Endodermal cell (in vitro differentiated cells): Measurements from ENCODE around the gene CLMN. TPM values are rescaled to one million over a fixed set of nuclear protein-coding genes. Genes with fewer than 3 reads are reported as not detected.

ENCODE experiments used
- DNase-seq: peaks from one replicate; pipeline ENCODE4 v3.0.0-alpha.2; 2017
- H3K27ac ChIP-seq: 2 replicates; pipeline ENCODE4 v1.5.1; 2013; ENCODE audit warnings: mild to moderate bottlenecking, low read depth, low read length, moderate library complexity
- H3K27me3 ChIP-seq: 2 replicates; pipeline ENCODE4 v1.6.1; 2013; ENCODE audit warnings: mild to moderate bottlenecking, low read length, moderate library complexity; ENCODE audit not compliant: insufficient read depth, control insufficient read depth, poor library complexity, severe bottlenecking
- H3K36me3 ChIP-seq: 2 replicates; pipeline ENCODE4 v1.7.0; 2013; ENCODE audit warnings: mild to moderate bottlenecking, low read length, moderate library complexity; ENCODE audit not compliant: control insufficient read depth, insufficient read depth
- H3K4me1 ChIP-seq: one replicate; pipeline ENCODE4 v1.7.0; 2013; ENCODE audit warnings: low read length; ENCODE audit not compliant: control insufficient read depth, insufficient read depth
- H3K4me3 ChIP-seq: 2 replicates; pipeline ENCODE4 v1.5.1; 2013; ENCODE audit warnings: mild to moderate bottlenecking, low read length, moderate library complexity
- H3K9ac ChIP-seq: 2 replicates; pipeline ENCODE4 v1.6.1; 2013; ENCODE audit warnings: mild to moderate bottlenecking, low read length, moderate library complexity; ENCODE audit not compliant: poor library complexity, severe bottlenecking; ENCODE audit errors: extremely low read depth
- H3K9me3 ChIP-seq: 2 replicates; pipeline ENCODE4 v1.6.1; 2013; ENCODE audit warnings: mild to moderate bottlenecking, low read length, moderate library complexity; ENCODE audit not compliant: control insufficient read depth
- H3K27ac Mint-ChIP-seq: 2 replicates; pipeline ENCODE4 v1.8.0; 2020; ENCODE audit warnings: mixed read lengths
- H3K27me3 Mint-ChIP-seq: 2 replicates; pipeline ENCODE4 v1.8.0; 2021; ENCODE audit warnings: mild to moderate bottlenecking, mixed read lengths; ENCODE audit not compliant: insufficient read depth
- H3K36me3 Mint-ChIP-seq: 2 replicates; pipeline ENCODE4 v1.8.0; 2020; ENCODE audit warnings: low read depth, mixed read lengths
- H3K4me1 Mint-ChIP-seq: 2 replicates; pipeline ENCODE4 v1.8.0; 2020; ENCODE audit warnings: mixed read lengths
- H3K4me3 Mint-ChIP-seq: 2 replicates; pipeline ENCODE4 v1.8.0; 2020; ENCODE audit warnings: mild to moderate bottlenecking, moderate library complexity, mixed read lengths
- H3K9me3 Mint-ChIP-seq: 2 replicates; pipeline ENCODE4 v1.8.0; 2020; ENCODE audit warnings: mild to moderate bottlenecking, mixed read lengths
- CTCF ChIP-seq: fragments of 200-600 bp; sonication (generic); conservative IDR thresholded peaks from 2 replicates; pipeline ENCODE4 v1.5.0; 2021; ENCODE audit warnings: antibody characterized with exemption, mild to moderate bottlenecking
- WGBS, 2 experiments: methylation state at CpG; one replicate each; pipeline versions ENCODE4 v1.1.5 to v1.1.7; 2013; ENCODE audit warnings: missing lambda C conversion rate in 2 of 2, mixed read lengths in 1 of 2; ENCODE audit not compliant: insufficient coverage in 1 of 2, insufficient read length in 1 of 2; 5-methylcytosine and 5-hydroxymethylcytosine counted together
- total RNA-seq, 2 donors: library from RNA; stranded (reverse); fragmentation: NEBNext Ultra II Directional in 1 of 2; extraction: Animal tissue kit (Norgen Biotek cat#: 25700) in 1 of 2; gene quantifications; 2 replicates in 1 of 2; 3 replicates in 1 of 2; pipeline ENCODE4 v1.2.1, GENCODE V29; 2021

CLMN gene
- total RNA-seq, 2 donors from 2014 or later = 9.5 to 11.7 TPM

GRCh38 chr14:95305940-95306339, 13.8 kb downstream of the CLMN start:
- no peaks in the 10 kb centered on the region for H3K27me3 Mint-ChIP-seq
- DNase-seq = no peak
- H3K4me3 Mint-ChIP-seq = no peak overlapping the region
- TF ChIP-seq CTCF = no peak
- peaks cover 8% of the 10 kb centered on the region for H3K9me3 Mint-ChIP-seq
- peaks cover 5% of the 10 kb centered on the region for H3K9me3 ChIP-seq
- H3K4me3 ChIP-seq = no peak overlapping the region
- no peak overlapping the region for H3K27ac Mint-ChIP-seq
- H3K9ac ChIP-seq = no peak overlapping the region
- no peak overlapping the region for H3K27ac ChIP-seq
- H3K36me3 Mint-ChIP-seq = no peaks in the 10 kb centered on the region
- WGBS, 2 experiments = 87 to 100% methylated on average over 3 to 4 of the region's 4 CpGs
- H3K36me3 ChIP-seq = no peaks in the 10 kb centered on the region
- peaks cover 12% of the 10 kb centered on the region for H3K4me1 ChIP-seq
- peaks cover 4% of the 10 kb centered on the region for H3K27me3 ChIP-seq
- peaks cover 31% of the 10 kb centered on the region for H3K4me1 Mint-ChIP-seq

- Histone ChIP-seq H3K27me3 (peaks cover 7% of the 10 kb centered on the region), H3K9me3 (peaks cover 5% of the 10 kb centered on the region), H3K4me3 (no peak overlapping the region), H3K36me3 (no peaks in the 10 kb centered on the region), H3K27ac (no peak overlapping the region), H3K4me1 (peaks cover 12% of the 10 kb centered on the region), H3K9ac (no peak overlapping the region)
- peaks cover 31% of the 10 kb centered on the region for H3K4me1 Mint-ChIP-seq
- H3K9me3 Mint-ChIP-seq = peaks cover 2% of the 10 kb centered on the region
- TF ChIP-seq CTCF = no peak
- DNase-seq = no peak
- no peak overlapping the region for H3K4me3 Mint-ChIP-seq
- H3K36me3 Mint-ChIP-seq = no peaks in the 10 kb centered on the region
- no peak overlapping the region for H3K27ac Mint-ChIP-seq
- 95 to 96% methylated on average over 4 to 7 of the region's 7 CpGs for WGBS, 2 experiments
- peaks cover 5% of the 10 kb centered on the region for H3K27me3 Mint-ChIP-seq
Observed at GRCh38 chr14:95305145-95305544, 14.6 kb downstream of the CLMN start.

- Histone ChIP-seq H3K4me1 (peaks cover 12% of the 10 kb centered on the region), H3K27ac (no peak overlapping the region), H3K9me3 (no peaks in the 10 kb centered on the region), H3K27me3 (peaks cover 7% of the 10 kb centered on the region), H3K9ac (no peak overlapping the region), H3K36me3 (no peaks in the 10 kb centered on the region), H3K4me3 (no peak overlapping the region)
- Mint-ChIP-seq H3K4me1 (peaks cover 31% of the 10 kb centered on the region), H3K36me3 (no peaks in the 10 kb centered on the region), H3K9me3 (no peaks in the 10 kb centered on the region), H3K27ac (no peak overlapping the region), H3K27me3 (peaks cover 5% of the 10 kb centered on the region), H3K4me3 (no peak overlapping the region)
- DNase-seq = no peak
- TF ChIP-seq CTCF = no peak
- WGBS, 2 experiments = 100% methylated on average over 3 of the region's 3 CpGs; no CpG with 5 or more reads in 1 of the 2 experiments
Observed at GRCh38 chr14:95304342-95304741, 15.4 kb downstream of the CLMN start.
